ENCODE measurements around the gene ANKRD63.

GRCh38 chr15:40256638-40257235 lies 26.1 kb downstream of the ANKRD63 start:
- TF ChIP-seq POLR2A (IDR thresholded peaks at IDR 0.05) (peak in 2 of 3 donors; percentile 9 to 20), CTCF (IDR thresholded peaks at IDR 0.05) (no peak)
